Testis (tissue), 3 donors: ENCODE data around the gene SLC1A3. TPM values are rescaled to one million over a fixed set of nuclear protein-coding genes. Genes with fewer than 3 reads are reported as not detected.

Source experiments
- DNase-seq: peaks from one replicate; pipeline ENCODE4 v3.0.0-alpha.2; 2019
- H3K27ac ChIP-seq, 2 donors: fragments of 200-600 bp; sonication (generic); one replicate each; pipeline ENCODE4 v1.5.1; 2019
- H3K27me3 ChIP-seq: fragments of 200-600 bp; sonication (generic); one replicate; pipeline ENCODE4 v1.5.1; 2019
- H3K36me3 ChIP-seq: fragments of 200-600 bp; sonication (generic); one replicate; pipeline ENCODE4 v1.5.1; 2017; ENCODE audit warnings: low read depth; ENCODE audit errors: missing control alignments
- H3K4me1 ChIP-seq: fragments of 200-600 bp; sonication (generic); one replicate; pipeline ENCODE4 v1.5.1; 2019
- H3K4me3 ChIP-seq, 2 donors: fragments of 200-600 bp; sonication (generic); one replicate each; pipeline ENCODE4 v1.5.1; 2017 to 2019
- H3K9me3 ChIP-seq: fragments of 200-600 bp; sonication (generic); one replicate; pipeline ENCODE4 v1.5.1; 2017
- POLR2A ChIP-seq: fragments of 450-650 bp; IDR thresholded peaks from one replicate; pipeline ENCODE4 v1.6.1; 2017; ENCODE audit warnings: antibody characterized with exemption, mild to moderate bottlenecking, moderate library complexity
- WGBS, 2 donors: methylation state at CpG; one replicate each; pipeline ENCODE4 v1.1.5; 2018; 5-methylcytosine and 5-hydroxymethylcytosine counted together
- intact Hi-C: fragments of 100-400 bp; cut with DNase I; formaldehyde crosslinking; loops from one replicate; pipeline ENCODE4 v1.15.1; 2023; ENCODE audit warnings: low total_unique reads
- polyA plus RNA-seq: library from polyadenylated mRNA; stranded (reverse); fragments of 350-450 nt; fragmentation: Illumina TruSeq; extraction: RNeasy Lipid Tissue Mini Kit (QIAGEN cat#74804); gene quantifications from one replicate; pipeline ENCODE4 v1.2.3, GENCODE V29; 2014; ENCODE audit warnings: low read depth, low replicate concordance; ENCODE audit not compliant: insufficient read depth
- total RNA-seq, 2 donors: library from RNA; depleted of rRNA; stranded (reverse); fragments of >200 nt; gene quantifications; one replicate each; pipeline ENCODE4 v1.2.3, GENCODE V29; 2016
- TF ChIP-seq, protein P1 (sequence below), 3 experiments: fragments of 450-650 bp in 2 of 3; fragments of 200-600 bp in 1 of 3; sonication (generic) in 1 of 3; IDR thresholded peaks; one replicate each; pipeline ENCODE4 v1.5.1; 2016 to 2019; ENCODE audit warnings: antibody characterized with exemption in 3 of 3, mild to moderate bottlenecking in 2 of 3, moderate library complexity in 1 of 3

Gene SLC1A3
- total and polyA plus RNA-seq, 3 donors from 2014 or later, result 3.6 to 10.8 (median 6.6) TPM

DNA sequence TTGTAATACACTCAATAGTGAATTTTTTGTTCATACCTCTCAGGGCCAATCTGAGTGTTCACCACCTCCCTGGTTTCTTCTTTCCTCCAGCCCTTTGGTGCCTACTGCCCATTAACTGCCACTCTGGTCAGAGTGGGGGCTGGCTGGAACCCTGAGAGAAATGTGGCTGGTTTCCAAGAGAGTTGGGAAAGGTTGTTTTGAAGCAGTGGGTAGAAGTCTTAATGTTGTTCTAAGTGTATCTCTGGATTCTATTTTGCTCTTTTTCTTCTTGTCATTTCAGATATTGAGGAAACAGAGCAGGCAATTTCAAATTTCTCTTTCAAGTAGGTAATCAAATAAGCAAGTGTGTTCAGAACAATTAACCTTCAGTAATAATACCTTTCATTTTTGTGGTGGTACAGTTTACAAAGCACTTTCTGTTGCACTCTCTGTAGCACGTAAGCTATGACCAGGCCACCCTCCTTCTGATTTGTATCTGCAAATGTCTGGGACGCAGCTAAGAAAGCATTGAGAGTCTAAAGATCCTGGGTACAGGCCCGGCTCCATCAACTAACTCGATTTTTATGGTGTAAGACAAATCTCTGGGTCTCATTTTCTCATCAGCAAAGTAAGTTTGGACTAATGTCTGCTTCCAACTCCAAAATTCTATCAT lies 8.4 kb downstream of the SLC1A3 start:
- Histone ChIP-seq H3K27ac (no peak overlapping the region), H3K9me3 (no peaks in the 10 kb centered on the region), H3K36me3 (no peaks in the 10 kb centered on the region), H3K4me3 (no peak overlapping the region), H3K4me1 (no peaks in the 10 kb centered on the region), H3K27me3 (no peaks in the 10 kb centered on the region)
- 86 to 90% methylated on average over 4 of the region's 4 CpGs for WGBS, 2 donors
- TF ChIP-seq, protein P1, sequence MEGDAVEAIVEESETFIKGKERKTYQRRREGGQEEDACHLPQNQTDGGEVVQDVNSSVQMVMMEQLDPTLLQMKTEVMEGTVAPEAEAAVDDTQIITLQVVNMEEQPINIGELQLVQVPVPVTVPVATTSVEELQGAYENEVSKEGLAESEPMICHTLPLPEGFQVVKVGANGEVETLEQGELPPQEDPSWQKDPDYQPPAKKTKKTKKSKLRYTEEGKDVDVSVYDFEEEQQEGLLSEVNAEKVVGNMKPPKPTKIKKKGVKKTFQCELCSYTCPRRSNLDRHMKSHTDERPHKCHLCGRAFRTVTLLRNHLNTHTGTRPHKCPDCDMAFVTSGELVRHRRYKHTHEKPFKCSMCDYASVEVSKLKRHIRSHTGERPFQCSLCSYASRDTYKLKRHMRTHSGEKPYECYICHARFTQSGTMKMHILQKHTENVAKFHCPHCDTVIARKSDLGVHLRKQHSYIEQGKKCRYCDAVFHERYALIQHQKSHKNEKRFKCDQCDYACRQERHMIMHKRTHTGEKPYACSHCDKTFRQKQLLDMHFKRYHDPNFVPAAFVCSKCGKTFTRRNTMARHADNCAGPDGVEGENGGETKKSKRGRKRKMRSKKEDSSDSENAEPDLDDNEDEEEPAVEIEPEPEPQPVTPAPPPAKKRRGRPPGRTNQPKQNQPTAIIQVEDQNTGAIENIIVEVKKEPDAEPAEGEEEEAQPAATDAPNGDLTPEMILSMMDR (IDR thresholded peaks at IDR 0.05), result no peak
- no peak for TF ChIP-seq POLR2A
- no peak for DNase-seq
- intact Hi-C loops, result no loop called here

DNA sequence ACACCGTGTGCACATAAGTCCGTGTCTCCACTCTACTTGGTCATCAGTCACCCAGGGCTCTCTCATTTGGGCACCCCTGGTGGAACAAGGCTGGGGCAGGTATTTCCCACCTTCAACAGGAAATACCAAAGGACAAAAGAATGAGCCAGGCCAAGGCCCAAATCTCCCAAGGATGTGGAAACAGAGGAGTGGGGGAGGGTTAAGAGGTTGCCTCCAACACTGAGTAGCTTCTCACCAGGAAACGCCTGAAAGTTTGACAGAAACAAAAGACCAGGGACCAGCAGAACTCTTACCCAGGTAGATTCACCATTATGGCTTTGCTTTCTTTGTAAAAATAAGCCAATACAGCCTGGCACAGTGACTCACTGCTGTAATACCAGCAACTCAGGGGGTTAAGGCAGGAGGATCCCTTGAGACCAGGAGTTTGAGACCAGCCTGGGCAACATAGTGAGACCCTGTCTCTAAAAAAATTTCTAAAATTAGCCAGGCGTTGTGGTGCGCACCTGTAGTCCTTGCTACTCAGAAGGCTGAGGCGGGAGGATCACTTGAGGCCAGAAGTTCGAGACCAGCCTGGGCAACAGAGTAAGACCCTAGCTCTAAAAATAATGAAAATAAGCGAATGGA lies 12.7 kb downstream of the SLC1A3 start:
- Histone ChIP-seq H3K4me1 (no peaks in the 10 kb centered on the region), H3K27me3 (no peaks in the 10 kb centered on the region), H3K27ac (no peak overlapping the region), H3K9me3 (no peaks in the 10 kb centered on the region), H3K36me3 (no peaks in the 10 kb centered on the region), H3K4me3 (no peak overlapping the region)
- 79 to 86% methylated on average over 8 of the region's 8 CpGs for WGBS, 2 donors
- TF ChIP-seq, protein P1 (IDR thresholded peaks at IDR 0.05), result no peak
- TF ChIP-seq POLR2A, result no peak
- intact Hi-C loops, result no loop called here
- no peak for DNase-seq

DNA sequence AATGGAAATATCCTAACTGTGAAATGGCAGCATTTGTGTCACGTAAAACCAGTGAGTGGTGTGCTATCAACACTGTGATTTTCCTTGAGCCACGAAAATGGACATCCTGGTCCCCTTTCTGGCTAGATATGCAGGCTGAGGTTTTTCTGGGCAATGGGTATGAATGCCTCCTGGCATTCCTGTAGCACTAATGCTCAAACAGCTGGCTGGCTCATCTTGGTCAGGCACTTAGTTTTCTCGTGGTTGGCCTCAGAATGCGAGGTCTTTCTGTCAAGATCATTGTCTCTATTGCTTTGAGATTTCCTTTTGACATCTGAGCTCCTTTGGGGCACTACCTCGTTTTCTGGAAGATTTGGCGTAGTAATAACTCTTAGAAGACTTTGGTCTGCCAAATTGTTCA lies 15.6 kb downstream of the SLC1A3 start:
- 86% methylated on average over 6 of the region's 6 CpGs for WGBS, 2 donors

DNA sequence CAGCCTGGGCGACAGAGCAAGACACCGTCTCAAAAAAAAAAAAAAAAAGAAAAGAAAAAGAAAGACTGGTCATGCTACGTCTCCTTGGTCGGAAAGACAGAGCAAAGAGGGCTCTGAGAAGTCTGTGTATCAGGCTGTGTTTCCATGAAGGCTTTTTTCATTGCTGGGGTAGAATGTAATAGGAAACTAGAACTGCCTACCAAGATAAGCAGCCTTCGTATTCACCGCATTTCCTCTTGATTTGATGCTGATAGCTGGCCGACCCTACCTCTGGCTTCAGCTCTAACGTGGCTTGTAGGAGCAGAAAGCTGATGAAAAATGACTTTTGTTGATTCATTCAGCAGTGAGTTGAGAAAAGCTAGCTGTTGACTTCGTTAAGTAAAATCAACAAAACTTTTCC lies 17.4 kb downstream of the SLC1A3 start:
- Histone ChIP-seq H3K27ac (no peak overlapping the region), H3K4me1 (no peaks in the 10 kb centered on the region), H3K9me3 (no peaks in the 10 kb centered on the region), H3K36me3 (no peaks in the 10 kb centered on the region), H3K4me3 (no peak overlapping the region), H3K27me3 (no peaks in the 10 kb centered on the region)
- WGBS, 2 donors, result 80 to 83% methylated on average over 9 of the region's 9 CpGs
- no peak for TF ChIP-seq POLR2A
- TF ChIP-seq, protein P1 (IDR thresholded peaks at IDR 0.05), result no peak
- intact Hi-C loops, result no loop called here
- no peak for DNase-seq

More for the DNA sequence above, 15.6 kb downstream of the SLC1A3 start:
- no peaks in the 10 kb centered on the region for H3K9me3 ChIP-seq
- no peak overlapping the region for H3K4me3 ChIP-seq
- no peaks in the 10 kb centered on the region for H3K36me3 ChIP-seq
- H3K4me1 ChIP-seq, result no peaks in the 10 kb centered on the region
- no peak overlapping the region for H3K27ac ChIP-seq
- no peaks in the 10 kb centered on the region for H3K27me3 ChIP-seq
- intact Hi-C loops, result no loop called here
- DNase-seq, result no peak
- TF ChIP-seq POLR2A, result no peak
- TF ChIP-seq, protein P1 (IDR thresholded peaks at IDR 0.05), result no peak

DNA sequence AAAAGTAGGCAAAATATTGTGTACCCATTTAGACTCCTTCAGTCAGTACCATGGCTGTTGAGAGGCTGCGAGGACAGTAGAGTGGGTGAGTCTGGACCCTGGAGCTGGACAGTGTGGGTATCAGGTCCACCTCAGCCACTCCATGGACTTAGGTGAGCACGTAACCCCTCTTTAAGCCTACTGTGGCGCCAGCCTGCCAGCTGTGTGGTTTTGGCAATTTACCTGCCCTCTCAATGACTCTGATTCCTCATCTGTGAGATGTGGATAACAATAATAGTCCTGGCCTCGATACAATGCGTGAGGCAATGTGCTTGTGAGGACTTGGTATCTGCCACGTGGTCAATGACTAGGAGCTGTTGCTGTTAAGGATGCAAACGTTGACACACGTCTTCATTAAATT lies 17.9 kb downstream of the SLC1A3 start:
- H3K27ac ChIP-seq, result no peak overlapping the region
- no peak for DNase-seq
- intact Hi-C loops, result no loop called here
- H3K27me3 ChIP-seq, result no peaks in the 10 kb centered on the region
- TF ChIP-seq, protein P1 (IDR thresholded peaks at IDR 0.05), result no peak
- no peak for TF ChIP-seq POLR2A
- H3K4me3 ChIP-seq, result no peak overlapping the region
- H3K4me1 ChIP-seq, result no peaks in the 10 kb centered on the region
- WGBS, 2 donors, result 85 to 89% methylated on average over 8 of the region's 8 CpGs
- no peaks in the 10 kb centered on the region for H3K36me3 ChIP-seq
- no peaks in the 10 kb centered on the region for H3K9me3 ChIP-seq
